ENCODE measurements around the gene MED13L. TPM values are rescaled to one million over a fixed set of nuclear protein-coding genes. Genes with fewer than 3 reads are reported as not detected.
"Not testable (repeated sequence)": the region's sequence is repeated elsewhere in the genome, so short reads cannot be mapped to it uniquely, and the experiment has no call there.

MED13L gene
- total RNA-seq, 1 donor from 2014 or later: 89.0 TPM

GRCh38 chr12:116133636-116134214 is 143.8 kb downstream of the MED13L start:
- H3K9me3 Mint-ChIP-seq: no peaks in the 10 kb centered on the region
- H3K36me3 Mint-ChIP-seq (ENCODE audit: low read depth): no peaks in the 10 kb centered on the region
- no peak for TF ChIP-seq CTCF (conservative IDR thresholded peaks at IDR 0.05)
- H3K4me1 Mint-ChIP-seq: peaks cover 55% of the 10 kb centered on the region
- no peaks in the 10 kb centered on the region for H3K27me3 Mint-ChIP-seq (ENCODE audit: low read depth)
- H3K27ac Mint-ChIP-seq (ENCODE audit: unreplicated experiment): no peak overlapping the region
- H3K4me3 Mint-ChIP-seq: no peak overlapping the region
- DNase-seq (ENCODE audit: low read depth, low spot score): no peak

- no peak overlapping the region for H3K4me3 Mint-ChIP-seq
- H3K9me3 Mint-ChIP-seq: no peaks in the 10 kb centered on the region
- peaks cover 49% of the 10 kb centered on the region for H3K4me1 Mint-ChIP-seq
- no peaks in the 10 kb centered on the region for H3K36me3 Mint-ChIP-seq (ENCODE audit: low read depth)
- H3K27ac Mint-ChIP-seq (ENCODE audit: unreplicated experiment): no peak overlapping the region
- TF ChIP-seq CTCF (conservative IDR thresholded peaks at IDR 0.05): no peak
- DNase-seq (ENCODE audit: low read depth, low spot score): no peak
- H3K27me3 Mint-ChIP-seq (ENCODE audit: low read depth): no peaks in the 10 kb centered on the region
Measured at GRCh38 chr12:116133149-116133548, 144.3 kb downstream of the MED13L start.

GRCh38 chr12:116131987-116132386 is 145.5 kb downstream of the MED13L start:
- not testable (repeated sequence) for H3K36me3 Mint-ChIP-seq (ENCODE audit: low read depth); DNase-seq (ENCODE audit: low read depth, low spot score); H3K9me3 Mint-ChIP-seq; H3K27ac Mint-ChIP-seq (ENCODE audit: unreplicated experiment); H3K27me3 Mint-ChIP-seq (ENCODE audit: low read depth); H3K4me3 Mint-ChIP-seq
- H3K4me1 Mint-ChIP-seq: peaks cover 55% of the 10 kb centered on the region

GRCh38 chr12:116131176-116131575 is 146.3 kb downstream of the MED13L start:
- H3K27ac Mint-ChIP-seq (ENCODE audit: unreplicated experiment): no peak overlapping the region
- no peak for TF ChIP-seq CTCF (conservative IDR thresholded peaks at IDR 0.05)
- no peak for DNase-seq (ENCODE audit: low read depth, low spot score)
- H3K9me3 Mint-ChIP-seq: no peaks in the 10 kb centered on the region
- H3K27me3 Mint-ChIP-seq (ENCODE audit: low read depth): no peaks in the 10 kb centered on the region
- no peak overlapping the region for H3K4me3 Mint-ChIP-seq
- no peaks in the 10 kb centered on the region for H3K36me3 Mint-ChIP-seq (ENCODE audit: low read depth)
- H3K4me1 Mint-ChIP-seq: peaks cover 59% of the 10 kb centered on the region

- Mint-ChIP-seq H3K4me1 (peaks cover 57% of the 10 kb centered on the region), H3K4me3 (no peak overlapping the region), H3K27ac (ENCODE audit: unreplicated experiment) (no peak overlapping the region), H3K9me3 (no peaks in the 10 kb centered on the region), H3K27me3 (ENCODE audit: low read depth) (no peaks in the 10 kb centered on the region), H3K36me3 (ENCODE audit: low read depth) (no peaks in the 10 kb centered on the region)
- no peak for TF ChIP-seq CTCF (conservative IDR thresholded peaks at IDR 0.05)
- DNase-seq (ENCODE audit: low read depth, low spot score): no peak
Measured at GRCh38 chr12:116130431-116130830, 147.1 kb downstream of the MED13L start.

- Mint-ChIP-seq H3K4me3 (no peak overlapping the region), H3K36me3 (ENCODE audit: low read depth) (no peaks in the 10 kb centered on the region), H3K9me3 (no peaks in the 10 kb centered on the region), H3K27ac (ENCODE audit: unreplicated experiment) (no peak overlapping the region), H3K27me3 (ENCODE audit: low read depth) (no peaks in the 10 kb centered on the region), H3K4me1 (peaks cover 59% of the 10 kb centered on the region)
- TF ChIP-seq CTCF (conservative IDR thresholded peaks at IDR 0.05): no peak
- DNase-seq (ENCODE audit: low read depth, low spot score): no peak
Measured at GRCh38 chr12:116128779-116129178, 148.7 kb downstream of the MED13L start.

Data from neural crest cell (in vitro differentiated cells).